ENCODE measurements around the gene TBC1D10A.

DNA sequence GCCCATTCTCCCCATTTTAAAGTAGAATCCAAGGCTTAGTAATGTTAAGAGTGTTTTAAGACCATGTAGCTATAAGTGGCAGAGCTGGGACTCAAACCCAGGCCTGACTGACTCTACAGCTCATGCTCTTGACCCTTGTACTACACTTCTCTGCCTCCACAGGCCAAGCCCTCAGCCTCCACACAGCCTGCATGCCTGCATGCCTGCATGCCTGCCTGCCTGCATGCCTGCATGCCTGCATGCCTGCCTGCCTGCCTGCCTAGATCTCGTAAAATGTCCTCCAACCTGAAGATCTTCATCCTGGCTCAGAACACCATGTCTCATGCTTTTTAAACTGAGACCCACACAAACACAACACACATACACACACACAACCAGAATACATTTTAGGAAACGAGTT, 18.6 kb downstream of the TBC1D10A start:
- TF ChIP-seq POLR2A (IDR thresholded peaks at IDR 0.05) = no peak
- TF ChIP-seq, protein P1, sequence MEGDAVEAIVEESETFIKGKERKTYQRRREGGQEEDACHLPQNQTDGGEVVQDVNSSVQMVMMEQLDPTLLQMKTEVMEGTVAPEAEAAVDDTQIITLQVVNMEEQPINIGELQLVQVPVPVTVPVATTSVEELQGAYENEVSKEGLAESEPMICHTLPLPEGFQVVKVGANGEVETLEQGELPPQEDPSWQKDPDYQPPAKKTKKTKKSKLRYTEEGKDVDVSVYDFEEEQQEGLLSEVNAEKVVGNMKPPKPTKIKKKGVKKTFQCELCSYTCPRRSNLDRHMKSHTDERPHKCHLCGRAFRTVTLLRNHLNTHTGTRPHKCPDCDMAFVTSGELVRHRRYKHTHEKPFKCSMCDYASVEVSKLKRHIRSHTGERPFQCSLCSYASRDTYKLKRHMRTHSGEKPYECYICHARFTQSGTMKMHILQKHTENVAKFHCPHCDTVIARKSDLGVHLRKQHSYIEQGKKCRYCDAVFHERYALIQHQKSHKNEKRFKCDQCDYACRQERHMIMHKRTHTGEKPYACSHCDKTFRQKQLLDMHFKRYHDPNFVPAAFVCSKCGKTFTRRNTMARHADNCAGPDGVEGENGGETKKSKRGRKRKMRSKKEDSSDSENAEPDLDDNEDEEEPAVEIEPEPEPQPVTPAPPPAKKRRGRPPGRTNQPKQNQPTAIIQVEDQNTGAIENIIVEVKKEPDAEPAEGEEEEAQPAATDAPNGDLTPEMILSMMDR (IDR thresholded peaks at IDR 0.05) = no peak
